IMR-90 (cell line): ENCODE measurements around the gene MIER2. TPM values are rescaled to one million over a fixed set of nuclear protein-coding genes. Genes with fewer than 3 reads are reported as not detected.

ENCODE experiments used
- ATAC-seq: fragments of 200-7000 bp; cut with Tn5 transposase; 2 replicates; pipeline ENCODE4 v1.9.1; 2020; ENCODE audit warnings: low read depth, mild to moderate bottlenecking, moderate library complexity
- BruUV-seq: library from RNA; stranded (reverse); fragments of 400-500 nt; replicated peaks from 2 replicates; lab custom pipeline; 2021; lab: Mats Ljungman, UMichigan
- CTCF ChIA-PET: fragments of 300-600 bp; formaldehyde crosslinking; extraction: SDS; loops from one replicate; lab custom pipeline; 2021; ENCODE audit warnings: antibody characterized with exemption; lab: Yijun Ruan, JAX
- POLR2A ChIA-PET: fragments of 300-600 bp; sonication (Branson Sonifier 250); formaldehyde crosslinking; loops from one replicate; lab custom pipeline; 2022; ENCODE audit warnings: antibody characterized with exemption; ENCODE audit not compliant: unreplicated experiment; lab: Charles Lee
- DNase-seq: peaks from one replicate; pipeline ENCODE4 v3.0.0; 2013
- H2AFZ ChIP-seq: replicated peaks from 2 replicates; pipeline ENCODE3; 2013; ENCODE audit warnings: low read length, mild to moderate bottlenecking; ENCODE audit not compliant: poor library complexity
- H2AK5ac ChIP-seq: 2 replicates; pipeline ENCODE4 v1.6.1; 2013; ENCODE audit warnings: low read depth, low read length, inconsistent platforms
- H2AK9ac ChIP-seq: replicated peaks from 2 replicates; pipeline ENCODE3; 2013; ENCODE audit warnings: mild to moderate bottlenecking, low read depth, low read length, moderate library complexity; ENCODE audit not compliant: poor library complexity
- H2BK120ac ChIP-seq: 2 replicates; pipeline ENCODE4 v1.6.1; 2013; ENCODE audit warnings: low read depth, low read length, inconsistent platforms
- H2BK15ac ChIP-seq: 3 replicates; pipeline ENCODE4 v1.6.1; 2013; ENCODE audit warnings: low read depth, low read length, inconsistent platforms
- H2BK20ac ChIP-seq: 2 replicates; pipeline ENCODE4 v1.6.1; 2013; ENCODE audit warnings: low read depth, mild to moderate bottlenecking, inconsistent platforms, low read length, moderate library complexity
- H2BK5ac ChIP-seq: 2 replicates; pipeline ENCODE4 v1.6.1; 2013; ENCODE audit warnings: mild to moderate bottlenecking, low read depth, low read length, inconsistent platforms; ENCODE audit not compliant: poor library complexity, severe bottlenecking
- H3K14ac ChIP-seq: replicated peaks from 2 replicates; pipeline ENCODE4 v1.6.1; 2013; ENCODE audit warnings: low read depth, low read length, inconsistent platforms
- H3K18ac ChIP-seq: 2 replicates; pipeline ENCODE4 v1.6.1; 2013; ENCODE audit warnings: low read depth, low read length, control low read depth
- H3K23ac ChIP-seq: 2 replicates; pipeline ENCODE4 v1.6.1; 2013; ENCODE audit warnings: low read depth, low read length, inconsistent platforms
- H3K27ac ChIP-seq: 2 replicates; pipeline ENCODE4 v1.5.1; 2013; ENCODE audit warnings: mild to moderate bottlenecking, control low read depth, low read length; ENCODE audit not compliant: insufficient read depth
- H3K27me3 ChIP-seq: 2 replicates; pipeline ENCODE4 v1.6.1; 2013; ENCODE audit warnings: low read length; ENCODE audit not compliant: control insufficient read depth, insufficient read depth
- H3K36me3 ChIP-seq: 2 replicates; pipeline ENCODE4 v1.6.1; 2013; ENCODE audit warnings: low read length, mixed read lengths; ENCODE audit not compliant: control insufficient read depth, insufficient read depth
- H3K4ac ChIP-seq: 2 replicates; pipeline ENCODE4 v1.6.1; 2013; ENCODE audit warnings: low read depth, low read length, inconsistent platforms
- H3K4me1 ChIP-seq: 2 replicates; pipeline ENCODE4 v1.6.1; 2013; ENCODE audit warnings: low read length, mixed read lengths; ENCODE audit not compliant: control insufficient read depth, insufficient read depth
- H3K4me2 ChIP-seq: 2 replicates; pipeline ENCODE4 v1.6.1; 2013; ENCODE audit warnings: low read depth, mild to moderate bottlenecking, control low read depth, low read length, moderate library complexity
- H3K4me3 ChIP-seq: 2 replicates; pipeline ENCODE4 v1.5.1; 2013; ENCODE audit warnings: low read depth, mild to moderate bottlenecking, control low read depth, low read length, moderate library complexity; ENCODE audit not compliant: insufficient read depth
- H3K56ac ChIP-seq: 2 replicates; pipeline ENCODE4 v1.6.1; 2013; ENCODE audit warnings: low read length, inconsistent platforms; ENCODE audit not compliant: insufficient read depth; ENCODE audit errors: extremely low read depth
- H3K79me1 ChIP-seq, 2 experiments: 2 replicates each; pipeline ENCODE4 v1.6.1; 2013; ENCODE audit warnings: low read length in 2 of 2, inconsistent platforms in 1 of 2, low read depth in 1 of 2
- H3K9ac ChIP-seq: 2 replicates; pipeline ENCODE4 v1.6.1; 2013; ENCODE audit warnings: low read depth, low read length, control low read depth
- H3K9me1 ChIP-seq: 2 replicates; pipeline ENCODE4 v1.6.1; 2013; ENCODE audit warnings: low read length, inconsistent platforms; ENCODE audit not compliant: insufficient read depth
- H3K9me3 ChIP-seq: 2 replicates; pipeline ENCODE4 v1.6.1; 2013; ENCODE audit warnings: low read length; ENCODE audit not compliant: control insufficient read depth, insufficient read depth
- H4K20me1 ChIP-seq: 2 replicates; pipeline ENCODE4 v1.6.1; 2013; ENCODE audit warnings: low read length, inconsistent platforms; ENCODE audit not compliant: insufficient read depth
- H4K5ac ChIP-seq: 2 replicates; pipeline ENCODE4 v1.6.1; 2013; ENCODE audit warnings: mild to moderate bottlenecking, low read depth, low read length, control low read depth
- H4K8ac ChIP-seq, 2 experiments: 2 replicates each; pipeline ENCODE4 v1.6.1; 2013; ENCODE audit warnings: low read depth in 2 of 2, low read length in 2 of 2, control low read depth in 1 of 2, inconsistent platforms in 1 of 2
- H4K91ac ChIP-seq: 2 replicates; pipeline ENCODE4 v1.6.1; 2013; ENCODE audit warnings: low read depth, low read length, inconsistent platforms; ENCODE audit not compliant: insufficient read depth
- BHLHE40 ChIP-seq: fragments of 150-350 bp; IDR thresholded peaks from 2 replicates; pipeline ENCODE4 v1.6.1; 2016; ENCODE audit warnings: mild to moderate bottlenecking, low read depth, low read length
- CEBPB ChIP-seq: IDR thresholded peaks from 2 replicates; pipeline ENCODE4 v1.6.1; 2012; ENCODE audit warnings: low read depth, low read length, improper control_type of control experiment
- CHD1 ChIP-seq: IDR thresholded peaks from 2 replicates; pipeline ENCODE4 v1.6.1; 2012; ENCODE audit warnings: low read depth, low read length, improper control_type of control experiment
- FOS ChIP-seq: fragments of 150-350 bp; IDR thresholded peaks from 2 replicates; pipeline ENCODE4 v1.6.1; 2016; ENCODE audit warnings: low read depth, low read length
- MAFK ChIP-seq: IDR thresholded peaks from 2 replicates; pipeline ENCODE4 v1.6.1; 2012; ENCODE audit warnings: low read depth, low read length, improper control_type of control experiment
- MAZ ChIP-seq: IDR thresholded peaks from 2 replicates; pipeline ENCODE4 v1.6.1; 2012; ENCODE audit warnings: low read depth, mild to moderate bottlenecking, low read length, improper control_type of control experiment, moderate library complexity, borderline replicate concordance
- MXI1 ChIP-seq: IDR thresholded peaks from 2 replicates; pipeline ENCODE4 v1.6.1; 2012; ENCODE audit warnings: low read depth, mild to moderate bottlenecking, low read length, moderate library complexity, borderline replicate concordance
- NFE2L2 ChIP-seq: fragments of 150-350 bp; IDR thresholded peaks from 2 replicates; pipeline ENCODE4 v1.6.1; 2016; ENCODE audit warnings: low read depth, mild to moderate bottlenecking, low read length
- POLR2A ChIP-seq: IDR thresholded peaks from 2 replicates; pipeline ENCODE4 v1.6.1; 2012; ENCODE audit warnings: mild to moderate bottlenecking, low read depth, low read length
- RAD21 ChIP-seq: IDR thresholded peaks from 2 replicates; pipeline ENCODE4 v1.6.1; 2012; ENCODE audit warnings: low read length, improper control_type of control experiment
- RCOR1 ChIP-seq: IDR thresholded peaks from 2 replicates; pipeline ENCODE4 v1.6.1; 2012; ENCODE audit warnings: mild to moderate bottlenecking, low read length, improper control_type of control experiment; ENCODE audit not compliant: insufficient replicate concordance
- RFX5 ChIP-seq: IDR thresholded peaks from 2 replicates; pipeline ENCODE4 v1.8.0; 2012; ENCODE audit warnings: low read depth, mild to moderate bottlenecking, low read length, moderate library complexity
- SMC3 ChIP-seq: fragments of 150-350 bp; IDR thresholded peaks from 2 replicates; pipeline ENCODE4 v1.6.1; 2016; ENCODE audit warnings: low read depth, mild to moderate bottlenecking, antibody characterized with exemption, low read length, moderate library complexity
- WGBS, 2 experiments: methylation state at CpG; one replicate each; pipeline versions ENCODE4 v1.1.5 to v1.1.7; 2013; ENCODE audit warnings: missing lambda C conversion rate in 2 of 2; ENCODE audit not compliant: insufficient read length in 1 of 2; ENCODE audit errors: extremely low coverage in 2 of 2; 5-methylcytosine and 5-hydroxymethylcytosine counted together
- dilution Hi-C: fragments of 300-500 bp; cut with HindIII; formaldehyde crosslinking; loops from one replicate; pipeline ENCODE4 v1.14.3; 2018; ENCODE audit warnings: low sequenced_read_pairs; ENCODE audit not compliant: unreplicated experiment
- in situ Hi-C: fragments of 300-500 bp; cut with MboI; formaldehyde crosslinking; loops from 3 replicates; pipeline ENCODE4 v1.14.3; 2019; ENCODE audit warnings: low sequenced_read_pairs, inconsistent platforms, mixed read lengths
- intact Hi-C: fragments of 100-400 bp; cut with micrococcal nuclease; formaldehyde crosslinking; loops from 2 replicates; pipeline ENCODE4 v1.10.0; 2022
- polyA plus RNA-seq, 3 experiments: library from polyadenylated mRNA; depleted of rRNA; stranded (reverse); fragments of >200 nt; gene quantifications; 2 replicates each; pipeline ENCODE4 v1.2.3, GENCODE V29; 2012; ENCODE audit warnings: low replicate concordance in 1 of 3
- total RNA-seq: library from RNA; depleted of rRNA; stranded (reverse); fragments of >200 nt; gene quantifications from 2 replicates; pipeline ENCODE4 v1.2.3, GENCODE V29; 2012
- TF ChIP-seq, protein P1 (sequence below): fragments of 150-350 bp; IDR thresholded peaks from 2 replicates; pipeline ENCODE4 v1.6.1; 2017; ENCODE audit warnings: mild to moderate bottlenecking, antibody characterized with exemption, low read length, low read depth
- TF ChIP-seq, protein P2 (sequence below): fragments of 150-350 bp; IDR thresholded peaks from 2 replicates; pipeline ENCODE4 v1.6.1; 2016; ENCODE audit warnings: low read depth, mild to moderate bottlenecking, low read length, moderate library complexity, borderline replicate concordance
- TF ChIP-seq, protein P3 (sequence below): conservative IDR thresholded peaks from 2 replicates; pipeline ENCODE4 v1.5.1; 2012; ENCODE audit warnings: mild to moderate bottlenecking, low read depth, low read length, improper control_type of control experiment

Gene MIER2
- total and polyA plus RNA-seq, 2 of the 4 experiments (the other 2 are of a cell fraction) = 28.0 to 28.4 TPM

DNA sequence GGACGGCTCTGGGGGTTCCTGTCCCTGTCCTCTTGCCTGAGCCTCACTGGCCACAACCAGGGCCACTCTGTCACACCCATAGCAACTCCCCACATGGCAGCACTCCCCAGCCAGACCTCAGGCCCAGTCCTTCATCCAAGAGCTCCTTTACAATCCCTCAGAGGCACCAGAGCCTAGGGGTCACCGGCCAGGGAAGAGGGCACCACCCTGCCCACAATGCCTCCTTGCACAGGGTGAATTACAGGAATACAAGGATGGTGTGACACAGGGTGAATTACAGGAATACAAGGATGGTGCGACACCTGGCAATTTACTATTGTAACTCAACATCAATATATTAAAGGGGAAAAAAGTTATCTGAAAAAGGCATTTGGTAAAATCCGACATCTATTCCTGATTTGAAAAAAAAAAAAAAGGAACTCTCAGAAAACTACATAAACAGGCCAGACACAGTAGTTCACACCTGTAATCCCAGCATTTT is 16.5 kb downstream of the MIER2 start:
- H2AFZ ChIP-seq = no peak overlapping the region
- intact Hi-C loops = no loop called here
- WGBS, 2 experiments = no CpG with 5 or more reads among the region's 4 CpGs
- ChIA-PET POLR2A (no interaction called here), CTCF (no interaction called here)
- H3K4me3 ChIP-seq = no peak overlapping the region
- H3K36me3 ChIP-seq = peaks cover 78% of the 10 kb centered on the region
- no peak overlapping the region for H4K8ac ChIP-seq
- no peak overlapping the region for H3K23ac ChIP-seq
- no peak overlapping the region for H3K56ac ChIP-seq
- no peak overlapping the region for H3K18ac ChIP-seq
- no peak overlapping the region for H4K5ac ChIP-seq
- no peak overlapping the region for H3K4ac ChIP-seq
- in situ Hi-C loops = no loop called here
- no peaks in the 10 kb centered on the region for H3K4me1 ChIP-seq
- no peak overlapping the region for H3K14ac ChIP-seq
- H3K9me3 ChIP-seq = peaks cover 20% of the 10 kb centered on the region
- no peak overlapping the region for H2BK15ac ChIP-seq
- H2AK5ac ChIP-seq = no peak overlapping the region
- H2BK120ac ChIP-seq = no peak overlapping the region
- H3K9me1 ChIP-seq = peaks cover 10% of the 10 kb centered on the region
- no peaks in the 10 kb centered on the region for H3K27me3 ChIP-seq
- peaks cover 16 to 66% of the 10 kb centered on the region in 2 experiments for H3K79me1 ChIP-seq
- no peak overlapping the region for H2BK5ac ChIP-seq
- H2BK20ac ChIP-seq = no peak overlapping the region
- ATAC-seq (no peak), DNase-seq (no peak)
- H3K4me2 ChIP-seq = no peak overlapping the region
- H4K20me1 ChIP-seq = peaks cover 30% of the 10 kb centered on the region
- no peak overlapping the region for H4K91ac ChIP-seq
- no TSS peak for BruUV-seq
- no peak for TF ChIP-seq CEBPB
- no peak for TF ChIP-seq RCOR1
- no peak for TF ChIP-seq SMC3
- TF ChIP-seq FOS = no peak
- no peak for TF ChIP-seq RFX5
- no peak for TF ChIP-seq POLR2A
- TF ChIP-seq CHD1 = no peak
- TF ChIP-seq, protein P1, sequence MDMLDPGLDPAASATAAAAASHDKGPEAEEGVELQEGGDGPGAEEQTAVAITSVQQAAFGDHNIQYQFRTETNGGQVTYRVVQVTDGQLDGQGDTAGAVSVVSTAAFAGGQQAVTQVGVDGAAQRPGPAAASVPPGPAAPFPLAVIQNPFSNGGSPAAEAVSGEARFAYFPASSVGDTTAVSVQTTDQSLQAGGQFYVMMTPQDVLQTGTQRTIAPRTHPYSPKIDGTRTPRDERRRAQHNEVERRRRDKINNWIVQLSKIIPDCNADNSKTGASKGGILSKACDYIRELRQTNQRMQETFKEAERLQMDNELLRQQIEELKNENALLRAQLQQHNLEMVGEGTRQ = no peak
- no peak for TF ChIP-seq MAFK
- no peak for TF ChIP-seq BHLHE40
- TF ChIP-seq, protein P2, sequence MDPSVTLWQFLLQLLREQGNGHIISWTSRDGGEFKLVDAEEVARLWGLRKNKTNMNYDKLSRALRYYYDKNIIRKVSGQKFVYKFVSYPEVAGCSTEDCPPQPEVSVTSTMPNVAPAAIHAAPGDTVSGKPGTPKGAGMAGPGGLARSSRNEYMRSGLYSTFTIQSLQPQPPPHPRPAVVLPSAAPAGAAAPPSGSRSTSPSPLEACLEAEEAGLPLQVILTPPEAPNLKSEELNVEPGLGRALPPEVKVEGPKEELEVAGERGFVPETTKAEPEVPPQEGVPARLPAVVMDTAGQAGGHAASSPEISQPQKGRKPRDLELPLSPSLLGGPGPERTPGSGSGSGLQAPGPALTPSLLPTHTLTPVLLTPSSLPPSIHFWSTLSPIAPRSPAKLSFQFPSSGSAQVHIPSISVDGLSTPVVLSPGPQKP = no peak
- no peak for TF ChIP-seq RAD21
- TF ChIP-seq, protein P3, sequence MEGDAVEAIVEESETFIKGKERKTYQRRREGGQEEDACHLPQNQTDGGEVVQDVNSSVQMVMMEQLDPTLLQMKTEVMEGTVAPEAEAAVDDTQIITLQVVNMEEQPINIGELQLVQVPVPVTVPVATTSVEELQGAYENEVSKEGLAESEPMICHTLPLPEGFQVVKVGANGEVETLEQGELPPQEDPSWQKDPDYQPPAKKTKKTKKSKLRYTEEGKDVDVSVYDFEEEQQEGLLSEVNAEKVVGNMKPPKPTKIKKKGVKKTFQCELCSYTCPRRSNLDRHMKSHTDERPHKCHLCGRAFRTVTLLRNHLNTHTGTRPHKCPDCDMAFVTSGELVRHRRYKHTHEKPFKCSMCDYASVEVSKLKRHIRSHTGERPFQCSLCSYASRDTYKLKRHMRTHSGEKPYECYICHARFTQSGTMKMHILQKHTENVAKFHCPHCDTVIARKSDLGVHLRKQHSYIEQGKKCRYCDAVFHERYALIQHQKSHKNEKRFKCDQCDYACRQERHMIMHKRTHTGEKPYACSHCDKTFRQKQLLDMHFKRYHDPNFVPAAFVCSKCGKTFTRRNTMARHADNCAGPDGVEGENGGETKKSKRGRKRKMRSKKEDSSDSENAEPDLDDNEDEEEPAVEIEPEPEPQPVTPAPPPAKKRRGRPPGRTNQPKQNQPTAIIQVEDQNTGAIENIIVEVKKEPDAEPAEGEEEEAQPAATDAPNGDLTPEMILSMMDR = no peak
- no peak for TF ChIP-seq MAZ
- no peak for TF ChIP-seq MXI1
- no peak for TF ChIP-seq NFE2L2
- dilution Hi-C loops = no loop called here
- no peak overlapping the region for H3K27ac ChIP-seq
- H2AK9ac ChIP-seq = no peak overlapping the region
- H3K9ac ChIP-seq = no peak overlapping the region
